PC-9 (cell line): Measurements from ENCODE around the gene ANKRD36B.
"Not testable (repeated sequence)": the region's sequence is repeated elsewhere in the genome, so short reads cannot be mapped to it uniquely, and the experiment has no call there.

ENCODE experiments used
- EZH2 ChIP-seq: fragments of 200-600 bp; sonication (generic); IDR thresholded peaks from 2 replicates; pipeline ENCODE4 v1.8.0; 2017; ENCODE audit warnings: antibody characterized with exemption, low read depth
- TF ChIP-seq, protein P1 (sequence below): fragments of 200-600 bp; sonication (generic); conservative IDR thresholded peaks from 2 replicates; pipeline ENCODE4 v1.6.1; 2017; ENCODE audit warnings: mixed run types, antibody characterized with exemption, mild to moderate bottlenecking, moderate library complexity

DNA sequence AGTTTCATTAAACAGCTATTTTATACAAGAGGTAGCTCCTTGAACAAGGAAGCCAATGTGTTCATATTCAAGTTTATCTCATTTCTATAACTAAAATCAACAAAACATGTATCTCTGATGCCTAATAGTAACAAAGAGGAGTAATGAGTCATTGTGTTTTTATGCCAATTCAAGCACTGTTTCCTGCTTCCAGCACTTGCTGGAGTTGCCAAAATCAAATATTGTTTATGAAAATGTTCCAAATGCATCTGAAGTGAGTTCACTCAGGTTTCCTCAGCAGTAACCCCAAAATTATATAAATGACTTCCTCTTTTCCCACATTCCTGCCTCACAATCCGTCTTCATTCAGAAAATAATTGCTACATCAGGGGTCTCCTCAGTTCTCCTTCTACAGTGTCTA is 39.2 kb downstream of the ANKRD36B start:
- TF ChIP-seq, protein P1, sequence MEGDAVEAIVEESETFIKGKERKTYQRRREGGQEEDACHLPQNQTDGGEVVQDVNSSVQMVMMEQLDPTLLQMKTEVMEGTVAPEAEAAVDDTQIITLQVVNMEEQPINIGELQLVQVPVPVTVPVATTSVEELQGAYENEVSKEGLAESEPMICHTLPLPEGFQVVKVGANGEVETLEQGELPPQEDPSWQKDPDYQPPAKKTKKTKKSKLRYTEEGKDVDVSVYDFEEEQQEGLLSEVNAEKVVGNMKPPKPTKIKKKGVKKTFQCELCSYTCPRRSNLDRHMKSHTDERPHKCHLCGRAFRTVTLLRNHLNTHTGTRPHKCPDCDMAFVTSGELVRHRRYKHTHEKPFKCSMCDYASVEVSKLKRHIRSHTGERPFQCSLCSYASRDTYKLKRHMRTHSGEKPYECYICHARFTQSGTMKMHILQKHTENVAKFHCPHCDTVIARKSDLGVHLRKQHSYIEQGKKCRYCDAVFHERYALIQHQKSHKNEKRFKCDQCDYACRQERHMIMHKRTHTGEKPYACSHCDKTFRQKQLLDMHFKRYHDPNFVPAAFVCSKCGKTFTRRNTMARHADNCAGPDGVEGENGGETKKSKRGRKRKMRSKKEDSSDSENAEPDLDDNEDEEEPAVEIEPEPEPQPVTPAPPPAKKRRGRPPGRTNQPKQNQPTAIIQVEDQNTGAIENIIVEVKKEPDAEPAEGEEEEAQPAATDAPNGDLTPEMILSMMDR, result not testable (repeated sequence)
- not testable (repeated sequence) for TF ChIP-seq EZH2
